ENCODE results near the gene FAM219B.

- TF ChIP-seq CTCF (IDR thresholded peaks at IDR 0.05): no peak
- TF ChIP-seq POLR2A (IDR thresholded peaks at IDR 0.05): peak; percentile 42 to 71 (median 63)
These were observed at the start of gene FAM219B for GRCh38 chr15:74906450-74907162.
